ENCODE data around the gene PAQR5. TPM values are rescaled to one million over a fixed set of nuclear protein-coding genes. Genes with fewer than 3 reads are reported as not detected.

PAQR5 gene
- total RNA-seq, 2 donors from 2014 or later, result 0.74 to 5.0 TPM

DNA sequence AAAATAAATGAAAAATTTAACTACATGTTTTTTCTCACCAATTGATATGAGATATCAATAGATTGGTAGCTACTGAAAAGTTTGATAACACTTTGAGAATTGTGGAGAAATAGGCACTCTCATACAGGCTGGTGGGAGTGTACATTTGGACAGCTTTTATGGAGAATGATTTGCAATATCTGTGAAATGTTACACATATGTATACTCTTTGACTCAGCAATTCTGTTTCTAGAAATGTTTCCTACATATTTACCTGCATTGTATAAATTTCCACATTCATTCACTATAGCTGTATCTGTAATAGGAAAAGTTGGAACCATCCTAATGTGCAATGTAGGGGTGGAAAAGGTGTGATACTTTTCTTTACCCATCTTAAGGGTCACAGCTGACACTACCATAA is 113.6 kb downstream of the PAQR5 start:
- no peak for DNase-seq (ENCODE audit: low spot score)
- Histone ChIP-seq H3K36me3 (no peaks in the 10 kb centered on the region), H3K4me1 (peaks cover 0 to 14% of the 10 kb centered on the region in 2 donors), H3K9me3 (no peaks in the 10 kb centered on the region), H3K27me3 (no peaks in the 10 kb centered on the region), H3K4me3 (no peak overlapping the region), H3K27ac (no peak overlapping the region)
- TF ChIP-seq, protein P1, sequence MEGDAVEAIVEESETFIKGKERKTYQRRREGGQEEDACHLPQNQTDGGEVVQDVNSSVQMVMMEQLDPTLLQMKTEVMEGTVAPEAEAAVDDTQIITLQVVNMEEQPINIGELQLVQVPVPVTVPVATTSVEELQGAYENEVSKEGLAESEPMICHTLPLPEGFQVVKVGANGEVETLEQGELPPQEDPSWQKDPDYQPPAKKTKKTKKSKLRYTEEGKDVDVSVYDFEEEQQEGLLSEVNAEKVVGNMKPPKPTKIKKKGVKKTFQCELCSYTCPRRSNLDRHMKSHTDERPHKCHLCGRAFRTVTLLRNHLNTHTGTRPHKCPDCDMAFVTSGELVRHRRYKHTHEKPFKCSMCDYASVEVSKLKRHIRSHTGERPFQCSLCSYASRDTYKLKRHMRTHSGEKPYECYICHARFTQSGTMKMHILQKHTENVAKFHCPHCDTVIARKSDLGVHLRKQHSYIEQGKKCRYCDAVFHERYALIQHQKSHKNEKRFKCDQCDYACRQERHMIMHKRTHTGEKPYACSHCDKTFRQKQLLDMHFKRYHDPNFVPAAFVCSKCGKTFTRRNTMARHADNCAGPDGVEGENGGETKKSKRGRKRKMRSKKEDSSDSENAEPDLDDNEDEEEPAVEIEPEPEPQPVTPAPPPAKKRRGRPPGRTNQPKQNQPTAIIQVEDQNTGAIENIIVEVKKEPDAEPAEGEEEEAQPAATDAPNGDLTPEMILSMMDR (IDR thresholded peaks at IDR 0.05), result no peak

DNA sequence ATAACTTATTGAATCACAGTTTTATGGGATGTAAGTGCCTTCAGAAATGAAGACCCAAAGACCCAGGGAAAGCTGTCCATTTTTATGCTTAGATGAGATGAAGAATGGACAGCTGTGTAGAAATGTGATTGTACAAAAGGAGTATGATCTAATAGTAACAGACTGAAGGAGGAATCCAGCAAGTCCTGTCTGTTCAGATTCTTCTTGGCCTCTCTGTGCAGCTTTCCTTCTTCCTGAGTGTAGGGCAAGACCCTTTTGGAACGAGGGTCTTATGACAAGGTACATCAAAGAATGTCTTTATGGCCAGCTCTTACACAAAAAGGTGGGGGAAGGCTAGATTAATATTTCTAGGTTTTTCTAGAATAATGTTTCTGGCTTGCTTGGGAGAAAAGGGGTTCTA is 114.0 kb downstream of the PAQR5 start:
- no peak overlapping the region for H3K4me3 ChIP-seq
- H3K9me3 ChIP-seq, result no peaks in the 10 kb centered on the region
- H3K27ac ChIP-seq, result no peak overlapping the region
- TF ChIP-seq, protein P1 (IDR thresholded peaks at IDR 0.05), result no peak
- no peak for DNase-seq (ENCODE audit: low spot score)
- no peaks in the 10 kb centered on the region for H3K27me3 ChIP-seq
- no peaks in the 10 kb centered on the region for H3K36me3 ChIP-seq
- peaks cover 0 to 14% of the 10 kb centered on the region in 2 donors for H3K4me1 ChIP-seq

- DNase-seq (ENCODE audit: low spot score), result peak; percentile 80
- H3K27me3 ChIP-seq, result no peaks in the 10 kb centered on the region
- H3K4me3 ChIP-seq, result peak within 1 kb of the TSS; percentile 52 to 90
- peak within 1 kb of the TSS in 1 of 2 donors; percentile 56 for H3K27ac ChIP-seq
- H3K36me3 ChIP-seq, result no peaks in the 10 kb centered on the region
- TF ChIP-seq, protein P1 (IDR thresholded peaks at IDR 0.05), result no peak
- no peaks in the 10 kb centered on the region for H3K9me3 ChIP-seq
- peaks cover 0 to 14% of the 10 kb centered on the region in 2 donors for H3K4me1 ChIP-seq
Observed at GRCh38 chr15:69413822-69414700, 115.3 kb downstream of the PAQR5 start, which contains the start of gene KIF23. Gene KIF23 (plus strand): TSS chr15:69414349. CDS start chr15:69414466, 117 bp downstream.

- Histone ChIP-seq H3K27ac (peak overlapping the region in 1 of 2 donors; percentile 56), H3K9me3 (no peaks in the 10 kb centered on the region), H3K4me3 (peak overlapping the region; percentile 52 to 90), H3K4me1 (peaks cover 0 to 14% of the 10 kb centered on the region in 2 donors), H3K36me3 (no peaks in the 10 kb centered on the region), H3K27me3 (no peaks in the 10 kb centered on the region)
- TF ChIP-seq, protein P1 (IDR thresholded peaks at IDR 0.05), result no peak
- peak; percentile 63 for DNase-seq (ENCODE audit: low spot score)
Observed at GRCh38 chr15:69414701-69415167, 116.0 kb downstream of the PAQR5 start.

DNA sequence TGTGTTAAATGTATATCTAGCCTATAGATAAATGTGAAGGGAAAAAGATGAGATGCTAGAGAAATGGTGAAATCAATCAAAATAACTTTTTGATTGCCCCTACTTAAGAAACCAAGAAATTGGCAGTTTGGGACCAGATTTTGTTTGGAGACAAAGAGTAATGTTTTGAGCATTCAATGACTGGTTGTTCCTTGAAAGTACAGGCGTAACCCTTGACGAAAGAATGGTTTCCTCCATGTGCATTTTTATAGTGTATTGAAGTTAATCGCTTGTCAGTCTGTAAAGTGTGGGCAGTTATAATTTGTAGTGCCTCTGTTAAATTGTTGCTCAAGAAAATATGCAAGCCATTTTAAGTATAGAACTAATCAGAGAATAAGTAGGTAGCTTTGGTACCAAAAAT is 116.7 kb downstream of the PAQR5 start:
- H3K36me3 ChIP-seq, result no peaks in the 10 kb centered on the region
- H3K27me3 ChIP-seq, result no peaks in the 10 kb centered on the region
- H3K9me3 ChIP-seq, result no peaks in the 10 kb centered on the region
- TF ChIP-seq, protein P1 (IDR thresholded peaks at IDR 0.05), result no peak
- H3K27ac ChIP-seq, result no peak overlapping the region
- peaks cover 0 to 14% of the 10 kb centered on the region in 2 donors for H3K4me1 ChIP-seq
- no peak for DNase-seq (ENCODE audit: low spot score)
- H3K4me3 ChIP-seq, result no peak overlapping the region

All from right atrium auricular region (tissue), 2 donors.